Measurements from ENCODE around the gene SULT1A3. TPM values are rescaled to one million over a fixed set of nuclear protein-coding genes. Genes with fewer than 3 reads are reported as not detected.
"Not testable (repeated sequence)": the region's sequence is repeated elsewhere in the genome, so short reads cannot be mapped to it uniquely, and the experiment has no call there.

SULT1A3 gene
- total RNA-seq, 1 experiment from 2014 or later: 18.5 TPM

GRCh38 chr16:30209032-30209431 lies 10.0 kb downstream of the SULT1A3 start:
- not testable (repeated sequence) for H3K27me3 ChIP-seq, H3K36me3 ChIP-seq, DNase-seq, H3K4me3 ChIP-seq, H3K9me3 ChIP-seq

GRCh38 chr16:30211414-30211813 lies 12.4 kb downstream of the SULT1A3 start:
- H3K4me3 ChIP-seq, DNase-seq, H3K27me3 ChIP-seq, H3K9me3 ChIP-seq, H3K36me3 ChIP-seq: not testable (repeated sequence)

- not testable (repeated sequence) for H3K36me3 ChIP-seq, DNase-seq, H3K27me3 ChIP-seq, H3K4me3 ChIP-seq, H3K9me3 ChIP-seq
These were observed 18.0 kb downstream of the SULT1A3 start for GRCh38 chr16:30217082-30217481.

DNA sequence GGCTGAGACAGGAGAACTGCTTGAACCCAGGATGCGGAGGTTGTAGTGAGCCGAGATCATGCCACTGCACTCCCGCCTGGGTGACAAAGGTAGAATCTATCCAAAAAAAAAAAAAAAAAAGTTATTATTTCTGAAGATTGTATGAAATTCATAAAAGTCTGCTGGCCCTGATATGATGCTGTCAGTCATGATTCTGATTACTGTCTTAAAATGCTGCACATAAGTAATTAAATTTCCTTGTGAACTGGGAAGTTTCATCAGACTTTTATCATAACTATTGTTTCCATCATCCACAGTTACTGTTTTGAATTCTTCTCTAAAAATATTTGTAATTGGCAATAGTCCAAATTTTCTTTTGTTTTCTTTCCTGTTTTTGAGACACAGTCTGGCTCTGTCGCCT lies 49.3 kb downstream of the SULT1A3 start, which contains the start of gene NPIPB13:
Gene NPIPB13 (minus strand): TSS at position 101 of the 400 bp plus-strand sequence. CDS start 2,906 bp downstream, outside the sequence.
- H3K9me3 ChIP-seq, DNase-seq, H3K4me3 ChIP-seq, H3K27me3 ChIP-seq, H3K36me3 ChIP-seq: not testable (repeated sequence)

Other genes starting within 250 kb of the SULT1A3 start
- gene TMEM219, start 237.2 kb upstream of the SULT1A3 start, total RNA-seq (2014; rRNA removed; shearing (Covaris generic); ENCODE audit: low replicate concordance): 96.9 and 121 TPM in 2 replicates
- 41.3 and 59.4 TPM in 2 replicates for gene TAOK2, start 225.4 kb upstream of the SULT1A3 start, total RNA-seq (2014; rRNA removed; shearing (Covaris generic); ENCODE audit: low replicate concordance)
- gene HIRIP3, start 203.6 kb upstream of the SULT1A3 start, total RNA-seq (2014; rRNA removed; shearing (Covaris generic); ENCODE audit: low replicate concordance): 6.5 and 25.9 TPM in 2 replicates
- 97.4 and 290 TPM in 2 replicates for gene INO80E, start 203.0 kb upstream of the SULT1A3 start, total RNA-seq (2014; rRNA removed; shearing (Covaris generic); ENCODE audit: low replicate concordance)
- gene DOC2A, start 188.2 kb upstream of the SULT1A3 start, total RNA-seq (2014; rRNA removed; shearing (Covaris generic); ENCODE audit: low replicate concordance): not detected in 2 replicates
- gene C16orf92, start 176.1 kb upstream of the SULT1A3 start, total RNA-seq (2014; rRNA removed; shearing (Covaris generic); ENCODE audit: low replicate concordance): not detected in 2 replicates
- 0.20 TPM in 1 of 2 replicates, not detected in the other for gene TLCD3B, start 168.0 kb upstream of the SULT1A3 start, total RNA-seq (2014; rRNA removed; shearing (Covaris generic); ENCODE audit: low replicate concordance)
- gene ALDOA, start 133.5 kb upstream of the SULT1A3 start, total RNA-seq (2014; rRNA removed; shearing (Covaris generic); ENCODE audit: low replicate concordance): 911 and 1,101 TPM in 2 replicates
- 127 and 193 TPM in 2 replicates for gene PPP4C, start 123.3 kb upstream of the SULT1A3 start, total RNA-seq (2014; rRNA removed; shearing (Covaris generic); ENCODE audit: low replicate concordance)
- gene TBX6, start 107.3 kb upstream of the SULT1A3 start, total RNA-seq (2014; rRNA removed; shearing (Covaris generic); ENCODE audit: low replicate concordance): 0.30 TPM in 1 of 2 replicates, not detected in the other
- gene YPEL3, start 103.0 kb upstream of the SULT1A3 start, total RNA-seq (2014; rRNA removed; shearing (Covaris generic); ENCODE audit: low replicate concordance): 1.5 and 13.1 TPM in 2 replicates
- gene GDPD3, start 85.7 kb upstream of the SULT1A3 start, total RNA-seq (2014; rRNA removed; shearing (Covaris generic); ENCODE audit: low replicate concordance): 0.43 TPM in 1 of 2 replicates, not detected in the other
- 13.3 and 20.0 TPM in 2 replicates for gene MAPK3, start 76.0 kb upstream of the SULT1A3 start, total RNA-seq (2014; rRNA removed; shearing (Covaris generic); ENCODE audit: low replicate concordance)
- 1.9 and 3.1 TPM in 2 replicates for gene CORO1A, start 15.7 kb upstream of the SULT1A3 start, total RNA-seq (2014; rRNA removed; shearing (Covaris generic); ENCODE audit: low replicate concordance)
- 64.7 and 122 TPM in 2 replicates for gene BOLA2B, start 5.6 kb upstream of the SULT1A3 start, total RNA-seq (2014; rRNA removed; shearing (Covaris generic); ENCODE audit: low replicate concordance)
- 30.9 and 54.9 TPM in 2 replicates for gene SLX1A, start 5.4 kb upstream of the SULT1A3 start, total RNA-seq (2014; rRNA removed; shearing (Covaris generic); ENCODE audit: low replicate concordance)
- 0.89 and 4.2 TPM in 2 replicates for gene NPIPB13, start 49.2 kb downstream of the SULT1A3 start, total RNA-seq (2014; rRNA removed; shearing (Covaris generic); ENCODE audit: low replicate concordance)
- gene CD2BP2, start 156.1 kb downstream of the SULT1A3 start, total RNA-seq (2014; rRNA removed; shearing (Covaris generic); ENCODE audit: low replicate concordance): 43.8 and 70.0 TPM in 2 replicates
- 40.3 and 60.6 TPM in 2 replicates for gene TBC1D10B, start 171.2 kb downstream of the SULT1A3 start, total RNA-seq (2014; rRNA removed; shearing (Covaris generic); ENCODE audit: low replicate concordance)
- gene MYL11, start 175.5 kb downstream of the SULT1A3 start, total RNA-seq (2014; rRNA removed; shearing (Covaris generic); ENCODE audit: low replicate concordance): not detected in 2 replicates
- not detected in 2 replicates for gene SEPTIN1, start 183.3 kb downstream of the SULT1A3 start, total RNA-seq (2014; rRNA removed; shearing (Covaris generic); ENCODE audit: low replicate concordance)
- 17.2 and 19.8 TPM in 2 replicates for gene ZNF48, start 196.2 kb downstream of the SULT1A3 start, total RNA-seq (2014; rRNA removed; shearing (Covaris generic); ENCODE audit: low replicate concordance)
- 13.1 and 28.5 TPM in 2 replicates for gene ZNF771, start 208.4 kb downstream of the SULT1A3 start, total RNA-seq (2014; rRNA removed; shearing (Covaris generic); ENCODE audit: low replicate concordance)
- gene DCTPP1, start 230.8 kb downstream of the SULT1A3 start, total RNA-seq (2014; rRNA removed; shearing (Covaris generic); ENCODE audit: low replicate concordance): 106 and 131 TPM in 2 replicates
- 75.8 and 110 TPM in 2 replicates for gene SEPHS2, start 246.6 kb downstream of the SULT1A3 start, total RNA-seq (2014; rRNA removed; shearing (Covaris generic); ENCODE audit: low replicate concordance)